Neural cell (in vitro differentiated cells): ENCODE measurements around the gene TRIM44.

Experiments
- CTCF ChIP-seq: fragments of 450-650 bp; IDR thresholded peaks from 2 replicates; pipeline ENCODE4 v1.5.1; 2014; ENCODE audit warnings: antibody characterized with exemption, mild to moderate bottlenecking, moderate library complexity; ENCODE audit not compliant: poor library complexity, severe bottlenecking
- POLR2AphosphoS5 ChIP-seq: IDR thresholded peaks from 2 replicates; pipeline ENCODE4 v1.6.1; 2012

GRCh38 chr11:35735903-35736302 is 73.3 kb downstream of the TRIM44 start:
- TF ChIP-seq CTCF (no peak), POLR2AphosphoS5 (no peak)
